KG1 (cell line): Measurements from ENCODE around the gene BRIX1.
"Not testable (repeated sequence)": the region's sequence is repeated elsewhere in the genome, so short reads cannot be mapped to it uniquely, and the experiment has no call there.

Experiments used
- DNase-seq: peaks from one replicate; lab custom pipeline; 2025; lab: John Stamatoyannopoulos, UW

The BRIX1 gene

GRCh38 chr5:34915856-34916192, 313 bp downstream of the BRIX1 start:
- no peak for DNase-seq

DNA sequence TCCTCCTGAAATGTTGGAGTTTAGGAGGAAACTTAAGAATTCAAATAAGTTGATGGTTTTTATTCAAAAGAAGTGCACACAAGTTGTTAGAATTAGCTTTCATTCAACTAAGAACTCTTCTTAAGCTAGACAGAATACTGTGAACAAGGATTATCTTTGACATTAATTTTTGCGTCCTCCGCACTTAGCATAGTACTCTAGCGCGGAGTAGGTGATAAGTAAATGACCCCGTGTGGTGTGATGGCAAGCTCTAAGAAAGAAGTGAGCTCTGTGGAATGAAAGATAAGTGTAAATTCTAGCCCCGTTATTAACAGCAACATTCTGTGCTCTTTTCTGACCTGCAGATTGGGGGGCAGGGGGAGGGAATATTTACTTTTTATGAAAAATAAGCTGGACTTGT, 1.0 kb downstream of the BRIX1 start:
- no peak for DNase-seq

- no peak for DNase-seq
These were observed 2.5 kb downstream of the BRIX1 start for GRCh38 chr5:34918025-34918424.

DNA sequence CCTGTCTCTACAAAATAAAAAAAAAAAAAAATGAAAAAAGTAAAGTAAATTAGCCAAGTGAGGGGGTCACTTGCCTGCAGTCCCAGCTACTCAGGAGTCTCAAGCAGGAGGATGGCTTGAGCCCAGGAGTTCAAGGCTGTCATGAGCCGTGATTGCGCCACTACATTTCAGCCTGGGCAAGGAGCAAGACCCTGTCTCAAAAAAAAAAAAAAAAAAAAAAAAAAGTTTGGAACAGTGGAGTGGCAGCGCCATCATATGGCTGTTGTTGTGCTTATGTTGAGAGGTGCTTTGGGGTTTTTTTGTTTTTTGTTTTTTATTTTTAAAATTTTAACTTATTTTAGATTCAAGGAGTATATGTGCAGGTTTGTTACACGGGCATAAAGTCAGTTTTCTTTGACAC, 3.6 kb downstream of the BRIX1 start:
- DNase-seq = no peak

DNA sequence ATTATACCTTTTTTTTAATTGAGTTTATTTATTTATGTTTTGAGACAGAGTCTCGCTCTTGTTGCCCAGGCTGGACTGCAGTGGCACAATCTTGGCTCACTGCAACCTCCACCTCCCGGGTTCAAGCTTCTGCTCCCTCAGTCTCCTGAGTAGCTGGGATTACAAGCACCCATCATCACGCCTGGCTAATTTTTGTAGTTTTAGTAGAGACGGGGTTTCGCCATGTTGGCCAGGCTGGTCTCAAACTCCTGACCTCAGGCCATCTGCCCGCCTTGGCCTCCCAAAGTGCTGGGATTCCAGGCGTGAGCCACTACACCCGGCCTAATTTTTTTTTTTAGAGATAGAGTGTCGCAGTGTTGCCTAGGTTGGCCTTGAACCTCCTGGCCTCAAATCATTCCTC, 7.7 kb downstream of the BRIX1 start:
- DNase-seq = not testable (repeated sequence)

DNA sequence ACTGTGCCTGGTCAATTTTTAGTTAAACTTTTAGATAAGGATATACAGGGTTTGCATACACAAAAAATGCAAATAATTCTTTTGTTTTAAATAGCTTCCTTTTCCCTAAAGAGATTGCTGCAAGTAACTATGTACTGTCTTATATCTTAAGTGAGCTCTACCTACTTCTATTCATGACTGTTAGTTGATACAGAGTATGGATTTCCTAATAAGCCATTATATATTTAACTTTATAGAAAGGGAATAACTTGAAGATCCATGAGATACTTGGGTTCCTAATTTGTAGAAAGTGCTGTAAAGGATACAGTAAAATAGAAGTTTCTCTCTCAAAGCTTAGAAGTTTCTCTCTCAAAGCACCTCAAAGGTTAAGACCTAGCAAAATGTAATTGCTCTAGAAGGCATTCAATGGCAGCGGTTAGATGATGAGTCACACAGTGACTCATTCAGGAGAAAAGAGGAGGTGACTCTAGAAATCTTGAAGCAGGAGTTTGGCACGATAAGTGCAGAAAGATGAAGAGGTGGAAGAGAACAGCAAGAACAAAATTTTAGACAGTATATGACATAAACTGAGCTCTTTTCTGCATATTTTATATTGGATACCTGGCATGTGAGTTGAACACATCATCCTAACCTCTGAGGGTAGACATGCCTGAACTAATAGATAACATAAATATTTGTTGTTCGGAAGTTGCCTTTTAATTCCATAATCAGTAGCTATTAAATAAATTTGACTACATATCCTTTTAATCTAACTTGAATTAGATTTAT, 8.4 kb downstream of the BRIX1 start:
- no peak for DNase-seq

DNA sequence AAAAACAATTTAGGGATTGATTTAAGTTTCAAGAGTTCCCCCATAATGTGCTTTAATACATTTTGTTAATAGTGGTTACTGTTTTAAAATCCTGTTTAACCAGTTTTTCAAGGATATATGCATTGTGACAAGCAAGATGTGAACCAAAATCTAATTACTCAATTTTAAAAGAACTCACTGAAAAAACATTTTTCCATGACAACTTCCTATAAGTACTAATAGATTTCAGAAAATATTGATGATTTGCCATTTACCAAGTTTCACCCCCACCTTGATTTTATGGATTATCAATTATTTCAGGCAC, 8.9 kb downstream of the BRIX1 start:
- DNase-seq = no peak

DNA sequence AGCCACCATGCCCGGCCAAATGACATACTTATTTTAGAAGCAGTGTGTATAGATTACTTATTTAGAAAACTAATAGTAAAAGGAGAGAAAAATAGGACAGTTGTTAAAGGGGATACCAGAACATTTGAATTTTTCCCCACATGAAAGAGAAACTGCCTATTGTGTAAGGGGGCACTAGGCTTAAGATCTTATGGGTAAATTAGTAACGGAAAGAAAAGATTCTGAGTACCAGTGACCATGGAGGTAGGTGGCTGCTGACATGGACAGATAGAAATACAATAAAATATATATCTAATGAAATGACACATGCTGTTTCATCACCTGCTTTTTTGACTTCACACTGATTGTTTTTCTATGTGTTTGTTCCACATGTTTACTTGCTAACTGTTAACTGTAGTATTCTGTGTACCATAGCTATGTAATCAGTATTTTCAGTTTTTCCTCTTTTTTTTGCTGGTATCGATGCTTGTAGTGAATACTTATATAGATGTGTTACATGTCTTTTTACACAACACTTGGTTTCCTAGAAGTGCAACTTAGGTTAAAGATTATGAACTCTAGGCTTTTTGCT, 10.9 kb downstream of the BRIX1 start:
- no peak for DNase-seq

DNA sequence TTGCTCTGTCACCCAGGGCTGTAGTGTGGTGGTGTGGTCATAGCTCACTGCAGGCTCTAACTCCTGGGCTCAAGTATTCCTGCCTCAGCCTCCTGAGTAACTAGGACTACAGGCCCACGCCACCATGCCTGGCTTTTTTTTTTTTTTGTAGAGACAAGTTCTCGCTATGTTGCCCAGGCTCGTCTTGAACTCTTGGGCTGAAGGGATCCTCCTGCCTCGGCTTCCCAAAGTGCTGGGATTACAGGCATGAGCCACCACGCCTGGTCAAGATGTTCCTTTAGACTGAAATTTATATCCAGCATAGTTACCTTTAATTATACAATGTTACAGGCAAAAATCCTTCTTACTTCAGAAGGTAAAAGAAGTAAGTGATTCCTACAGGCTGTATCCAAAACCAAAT, 12.3 kb downstream of the BRIX1 start:
- no peak for DNase-seq

DNA sequence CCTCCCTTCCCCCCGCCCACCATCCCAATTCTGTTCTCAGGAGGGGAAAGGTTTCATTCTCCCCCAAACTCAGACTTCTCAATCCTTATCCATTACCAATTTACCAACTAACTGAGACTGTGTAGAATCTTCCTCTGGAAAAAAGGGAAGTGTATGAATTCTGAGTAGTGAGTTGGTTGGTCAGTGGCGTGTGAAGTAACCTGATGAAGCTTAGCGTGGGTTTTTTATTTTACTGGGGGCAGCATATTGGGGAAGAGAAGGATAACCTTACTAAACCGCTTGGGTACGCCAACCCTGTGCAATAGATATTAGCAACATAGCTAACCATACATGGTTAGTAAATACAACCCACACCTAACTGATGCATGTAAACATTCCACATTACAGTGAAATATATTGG, 12.8 kb downstream of the BRIX1 start:
- DNase-seq = no peak

GRCh38 chr5:34929134-34929719, 13.7 kb downstream of the BRIX1 start, which contains the start of gene DNAJC21:
Gene DNAJC21, plus strand, starts transcription at chr5:34929559. Its CDS starts 261 bp downstream, at chr5:34929820.
- peak; percentile 94 for DNase-seq

GRCh38 chr5:34929720-34930461, 14.4 kb downstream of the BRIX1 start:
- DNase-seq = peak; percentile 73

GRCh38 chr5:34930462-34930844, 14.9 kb downstream of the BRIX1 start:
- no peak for DNase-seq

DNA sequence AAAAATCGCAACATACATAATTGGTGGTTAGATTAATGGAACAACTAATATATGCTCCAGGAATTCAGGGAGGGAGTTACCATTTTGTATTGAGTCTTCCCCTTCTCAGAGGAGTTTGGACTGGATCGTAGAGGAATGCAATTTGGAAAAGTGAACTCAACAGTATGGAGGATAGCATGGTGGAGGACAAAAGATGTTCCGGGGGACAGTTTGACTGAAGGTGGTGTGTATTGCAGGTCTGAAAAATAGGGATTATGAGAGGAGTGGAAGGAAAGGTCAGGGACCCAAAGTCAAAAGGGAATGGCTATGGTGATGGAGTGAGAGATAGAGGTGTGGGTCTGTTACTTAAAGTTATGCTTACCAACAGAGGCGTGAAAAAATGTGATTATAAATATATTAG, 15.4 kb downstream of the BRIX1 start:
- DNase-seq = no peak

DNA sequence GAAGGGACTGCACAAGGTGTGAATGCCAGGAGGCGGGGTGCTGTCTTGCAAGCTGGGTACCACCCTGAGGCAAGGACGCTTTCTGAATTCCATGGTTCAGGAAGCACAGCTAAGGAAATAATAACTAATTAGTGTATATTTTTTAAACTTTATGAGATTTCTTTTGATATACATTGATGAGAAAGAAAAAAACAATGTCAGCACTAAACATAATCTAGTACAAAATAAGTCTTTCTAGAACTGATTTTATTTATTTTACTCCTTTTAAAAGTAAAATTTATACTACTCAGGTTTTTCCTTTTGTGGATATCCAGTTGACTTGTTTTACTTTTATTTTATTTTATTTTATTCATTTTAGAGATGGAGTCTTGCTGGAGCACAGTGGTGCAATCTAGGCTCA, 17.4 kb downstream of the BRIX1 start:
- no peak for DNase-seq

- no peak for DNase-seq
These were observed 26.4 kb downstream of the BRIX1 start for GRCh38 chr5:34941936-34942335.

GRCh38 chr5:34944044-34944443, 28.5 kb downstream of the BRIX1 start:
- no peak for DNase-seq

DNA sequence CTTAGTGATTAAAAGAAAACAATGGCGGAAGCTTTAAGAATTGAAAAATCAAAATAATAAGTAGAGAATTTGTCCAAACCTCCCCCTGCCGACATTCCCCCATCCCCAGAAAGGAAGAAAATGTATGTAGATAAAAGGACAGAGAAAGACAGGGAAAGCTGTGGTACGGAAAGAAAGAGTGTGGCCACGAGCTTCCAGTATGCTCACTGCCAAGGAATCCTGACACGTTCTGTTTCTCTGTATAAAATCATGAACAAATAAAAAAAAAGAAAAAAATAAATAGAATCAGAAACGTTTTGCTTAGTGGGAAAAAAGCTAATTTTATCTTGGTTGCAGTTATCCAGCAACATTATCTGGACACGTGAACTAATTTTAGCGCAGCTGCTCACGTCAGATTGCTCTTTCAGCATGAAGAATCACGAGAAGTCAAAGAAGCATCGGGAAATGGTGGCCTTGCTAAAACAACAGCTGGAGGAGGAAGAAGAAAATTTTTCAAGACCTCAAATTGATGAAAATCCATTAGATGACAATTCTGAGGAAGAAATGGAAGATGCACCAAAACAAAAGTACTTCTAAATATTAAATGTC, 29.0 kb downstream of the BRIX1 start:
- no peak for DNase-seq

GRCh38 chr5:34957321-34957720, 41.8 kb downstream of the BRIX1 start:
- DNase-seq = no peak

DNA sequence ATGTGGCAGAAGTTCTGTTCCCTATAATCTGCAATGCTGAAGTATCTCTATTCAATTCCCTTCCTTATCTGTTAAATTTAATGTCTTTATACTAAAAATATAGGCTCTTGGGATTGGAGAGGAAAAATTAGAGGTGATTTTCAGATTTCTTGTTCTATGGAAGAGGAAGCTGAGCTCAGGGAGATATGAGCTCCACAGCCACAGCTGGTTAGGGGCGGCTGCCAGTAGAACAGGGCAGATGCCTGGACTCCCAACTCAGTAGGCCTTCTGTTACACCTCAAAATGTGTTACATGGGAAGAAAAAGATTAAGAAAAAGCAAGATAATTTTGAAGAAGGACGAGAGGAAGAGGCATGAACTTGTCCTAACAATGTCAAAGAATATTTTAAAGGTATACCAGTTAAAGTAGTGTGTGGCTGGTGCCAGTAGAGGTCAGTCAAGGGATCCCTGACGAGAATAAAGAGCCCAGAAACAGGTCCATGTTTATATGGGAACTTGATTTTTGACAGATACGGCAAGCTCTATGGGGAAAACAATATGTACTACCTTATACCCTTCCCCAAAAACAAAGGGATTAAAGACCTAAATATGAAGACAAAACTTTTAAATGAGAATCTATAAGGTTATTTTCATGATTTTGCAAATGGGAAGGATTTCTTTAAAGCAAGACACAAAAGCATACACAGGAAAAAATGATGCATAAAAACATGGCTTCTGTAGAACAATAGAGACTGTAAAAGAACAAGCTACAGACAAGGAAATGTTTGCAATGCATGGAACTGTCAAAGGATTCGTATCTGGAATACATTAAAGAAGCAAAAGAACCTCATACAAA, 42.6 kb downstream of the BRIX1 start:
- no peak for DNase-seq

GRCh38 chr5:34959323-34959722, 43.8 kb downstream of the BRIX1 start:
- DNase-seq = no peak

- no peak for DNase-seq
These were observed 52.0 kb downstream of the BRIX1 start for GRCh38 chr5:34967540-34967939.
